Activated CD4-positive, CD25-positive, alpha-beta regulatory T cell treated with anti-CD3 and anti-CD28 coated beads, Interleukin-2, amount 50 U/mL, for 24 hours (primary cell): Measurements from ENCODE around the gene HSD3B1.
"Not testable (repeated sequence)": the region's sequence is repeated elsewhere in the genome, so short reads cannot be mapped to it uniquely, and the experiment has no call there.

Experiments used
- ATAC-seq, 2 donors: fragments of 150-1000 bp; cut with Tn5 transposase; one replicate each; pipeline ENCODE4 v1.10.0; 2021; ENCODE audit warnings: mild to moderate bottlenecking in 1 of 2, moderate library complexity in 1 of 2

HSD3B1 gene

GRCh38 chr1:119492763-119493162 lies 14.2 kb upstream of the HSD3B1 start:
- ATAC-seq, result no peak

- ATAC-seq, result no peak
These were observed 2.2 kb upstream of the HSD3B1 start for GRCh38 chr1:119504831-119505230.

GRCh38 chr1:119510046-119510445 lies 3.0 kb downstream of the HSD3B1 start:
- no peak for ATAC-seq

- no peak for ATAC-seq
These were observed 8.2 kb downstream of the HSD3B1 start for GRCh38 chr1:119515221-119515620.

GRCh38 chr1:119516247-119516646 lies 9.2 kb downstream of the HSD3B1 start:
- ATAC-seq, result no peak

GRCh38 chr1:119516680-119517079 lies 9.7 kb downstream of the HSD3B1 start:
- ATAC-seq, result no peak

- ATAC-seq, result not testable (repeated sequence)
These were observed 10.7 kb downstream of the HSD3B1 start for GRCh38 chr1:119517667-119518066.

GRCh38 chr1:119531606-119532323 lies 24.8 kb downstream of the HSD3B1 start:
- ATAC-seq, result no peak

- no peak for ATAC-seq
These were observed 25.4 kb downstream of the HSD3B1 start for GRCh38 chr1:119532324-119532910.

GRCh38 chr1:119535381-119535780 lies 28.4 kb downstream of the HSD3B1 start:
- ATAC-seq, result no peak

GRCh38 chr1:119537966-119538365 lies 31.0 kb downstream of the HSD3B1 start:
- no peak for ATAC-seq

GRCh38 chr1:119539636-119540035 lies 32.6 kb downstream of the HSD3B1 start:
- ATAC-seq, result no peak

GRCh38 chr1:119541389-119541788 lies 34.4 kb downstream of the HSD3B1 start:
- no peak for ATAC-seq

GRCh38 chr1:119542492-119542946 lies 35.5 kb downstream of the HSD3B1 start:
- no peak for ATAC-seq

- ATAC-seq, result no peak
These were observed 37.3 kb downstream of the HSD3B1 start for GRCh38 chr1:119544165-119544762.

GRCh38 chr1:119546641-119547040 lies 39.6 kb downstream of the HSD3B1 start:
- ATAC-seq, result no peak

- ATAC-seq, result no peak
These were observed 40.3 kb downstream of the HSD3B1 start for GRCh38 chr1:119547306-119547705.

- no peak for ATAC-seq
These were observed 40.8 kb downstream of the HSD3B1 start for GRCh38 chr1:119547805-119548204.

- ATAC-seq, result no peak
These were observed 42.7 kb downstream of the HSD3B1 start for GRCh38 chr1:119549719-119550132.

- no peak for ATAC-seq
These were observed 43.4 kb downstream of the HSD3B1 start for GRCh38 chr1:119550381-119550780.

GRCh38 chr1:119551218-119551617 lies 44.2 kb downstream of the HSD3B1 start:
- ATAC-seq, result no peak

- not testable (repeated sequence) for ATAC-seq
These were observed 45.6 kb downstream of the HSD3B1 start for GRCh38 chr1:119552656-119553055.

GRCh38 chr1:119553302-119554071 lies 46.5 kb downstream of the HSD3B1 start:
- ATAC-seq, result not testable (repeated sequence)
